Urinary bladder (tissue), 4 donors: Measurements from ENCODE around the gene SGK1. TPM values are rescaled to one million over a fixed set of nuclear protein-coding genes. Genes with fewer than 3 reads are reported as not detected.
"Not testable (repeated sequence)": the region's sequence is repeated elsewhere in the genome, so short reads cannot be mapped to it uniquely, and the experiment has no call there.

ENCODE experiments used
- DNase-seq: peaks from one replicate; pipeline ENCODE4 v3.0.0-alpha.2; 2015; ENCODE audit errors: extremely low spot score
- H3K27ac ChIP-seq: one replicate; pipeline ENCODE4 v1.5.1; 2013; ENCODE audit warnings: low read depth, mild to moderate bottlenecking, moderate library complexity
- H3K36me3 ChIP-seq: one replicate; pipeline ENCODE4 v1.6.1; 2013; ENCODE audit warnings: mild to moderate bottlenecking, moderate library complexity; ENCODE audit not compliant: insufficient read depth
- H3K4me1 ChIP-seq: one replicate; pipeline ENCODE4 v1.6.1; 2013; ENCODE audit warnings: mild to moderate bottlenecking, moderate library complexity; ENCODE audit not compliant: insufficient read depth
- H3K4me3 ChIP-seq: one replicate; pipeline ENCODE4 v1.5.1; 2013; ENCODE audit warnings: low read depth, low read length
- WGBS: extraction: QIAGEN DNeasy Blood & Tissue Kit; methylation state at CpG from one replicate; pipeline ENCODE4 v1.1.7; 2013; 5-methylcytosine and 5-hydroxymethylcytosine counted together
- polyA plus RNA-seq: library from polyadenylated mRNA; stranded (reverse); fragments of 200-250 nt; gene quantifications from one replicate; pipeline ENCODE4 v1.2.3, GENCODE V29; 2013
- total RNA-seq: library from RNA; depleted of rRNA; stranded (reverse); fragments of >200 nt; gene quantifications from one replicate; pipeline ENCODE4 v1.2.3, GENCODE V29; 2014
- donor health status: healthy with polysubstance abuse.
- donor health status: healthy.

Gene SGK1
- total and polyA plus RNA-seq, 2 donors: 44.4 to 51.2 TPM

DNA sequence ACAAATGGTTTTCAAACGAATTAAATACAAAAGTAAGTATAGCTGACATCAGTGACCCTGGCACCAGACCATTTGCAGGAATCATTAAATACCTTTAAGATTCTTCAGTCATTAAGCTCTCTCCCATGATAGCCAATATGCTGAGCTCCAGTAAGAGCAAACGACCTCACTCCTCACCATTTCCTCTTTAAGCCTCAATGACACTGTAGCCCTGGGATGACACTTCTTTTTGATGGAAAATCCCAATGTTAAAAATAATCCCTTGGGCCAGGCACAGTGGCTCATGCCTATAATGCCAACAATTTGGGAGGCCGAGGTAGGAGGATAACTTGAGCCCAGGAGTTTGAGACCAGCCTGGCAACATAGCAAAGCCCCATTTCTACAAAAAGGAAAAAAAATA is 3.3 kb upstream of the SGK1 start:
- DNase-seq: no peak
- Histone ChIP-seq H3K4me1 (no peaks in the 10 kb centered on the region), H3K4me3 (no peak overlapping the region), H3K36me3 (no peaks in the 10 kb centered on the region), H3K27ac (no peak overlapping the region)
- 88% methylated on average over 3 of the region's 3 CpGs for WGBS

DNA sequence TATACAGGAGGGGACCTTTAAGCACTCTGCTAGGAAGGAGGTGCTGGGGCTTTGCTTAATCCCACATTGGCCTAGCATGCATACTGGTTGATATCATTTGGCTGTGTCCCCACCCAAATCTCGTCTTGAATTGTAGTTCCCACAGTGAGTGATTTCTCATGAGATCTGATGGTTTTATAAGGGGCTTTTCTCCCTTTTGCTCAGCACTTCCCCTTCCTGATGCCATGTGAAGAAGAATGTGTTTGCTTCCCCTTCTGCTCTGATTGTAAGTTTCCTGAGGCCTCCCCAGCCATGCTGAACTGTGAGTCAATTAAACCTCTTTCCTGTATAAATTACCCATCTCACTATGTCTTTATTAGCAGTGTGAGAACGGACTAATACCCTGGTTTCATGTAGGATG is 1.8 kb upstream of the SGK1 start:
- H3K4me1 ChIP-seq, H3K27ac ChIP-seq, H3K4me3 ChIP-seq, DNase-seq, H3K36me3 ChIP-seq: not testable (repeated sequence)
- 71% methylated on average over 2 of the region's 2 CpGs for WGBS

- no peak for DNase-seq
- 93% methylated on average over 1 of the region's 1 CpG for WGBS
- no peak overlapping the region for H3K4me3 ChIP-seq
- no peaks in the 10 kb centered on the region for H3K36me3 ChIP-seq
- H3K4me1 ChIP-seq: no peaks in the 10 kb centered on the region
- H3K27ac ChIP-seq: no peak overlapping the region
Measured at GRCh38 chr6:134318974-134319281, 1.0 kb upstream of the SGK1 start.

DNA sequence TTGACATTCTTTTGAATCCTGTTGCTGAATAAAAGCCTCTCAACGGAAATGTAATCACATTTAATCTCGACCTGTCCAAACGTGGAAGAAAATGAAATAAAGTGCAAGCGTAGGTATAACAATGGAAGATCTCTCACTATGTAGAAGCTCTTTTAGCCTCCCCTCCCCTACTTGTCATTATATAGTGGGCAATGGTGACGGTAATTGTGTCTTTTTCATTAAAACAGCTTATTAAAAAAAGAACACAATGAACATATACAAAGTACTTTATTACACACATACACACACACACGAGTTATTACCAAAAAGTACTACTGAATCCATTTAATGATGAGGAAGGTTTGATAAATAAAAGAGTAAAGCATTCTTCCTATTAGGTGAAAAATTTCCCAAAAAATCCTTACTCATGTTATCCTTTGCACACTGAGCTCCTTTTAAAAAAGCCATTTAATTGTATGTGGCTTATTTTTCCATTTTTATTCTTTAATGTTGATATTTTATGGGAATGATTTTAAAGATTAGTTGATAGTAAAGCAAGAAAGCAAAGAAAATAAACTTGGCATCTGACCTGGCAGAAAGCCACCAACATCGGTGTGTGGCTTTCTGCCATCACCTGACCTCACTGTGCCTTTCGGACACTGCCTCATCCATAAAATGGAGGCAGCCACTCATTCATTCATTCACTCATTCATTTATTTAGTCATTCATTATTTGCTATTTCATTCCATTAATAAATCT is 493 bp upstream of the SGK1 start:
- 30% methylated on average over 8 of the region's 8 CpGs for WGBS
- H3K27ac ChIP-seq: no peak overlapping the region
- no peak for DNase-seq
- H3K4me1 ChIP-seq: no peaks in the 10 kb centered on the region
- no peaks in the 10 kb centered on the region for H3K36me3 ChIP-seq
- no peak overlapping the region for H3K4me3 ChIP-seq

DNA sequence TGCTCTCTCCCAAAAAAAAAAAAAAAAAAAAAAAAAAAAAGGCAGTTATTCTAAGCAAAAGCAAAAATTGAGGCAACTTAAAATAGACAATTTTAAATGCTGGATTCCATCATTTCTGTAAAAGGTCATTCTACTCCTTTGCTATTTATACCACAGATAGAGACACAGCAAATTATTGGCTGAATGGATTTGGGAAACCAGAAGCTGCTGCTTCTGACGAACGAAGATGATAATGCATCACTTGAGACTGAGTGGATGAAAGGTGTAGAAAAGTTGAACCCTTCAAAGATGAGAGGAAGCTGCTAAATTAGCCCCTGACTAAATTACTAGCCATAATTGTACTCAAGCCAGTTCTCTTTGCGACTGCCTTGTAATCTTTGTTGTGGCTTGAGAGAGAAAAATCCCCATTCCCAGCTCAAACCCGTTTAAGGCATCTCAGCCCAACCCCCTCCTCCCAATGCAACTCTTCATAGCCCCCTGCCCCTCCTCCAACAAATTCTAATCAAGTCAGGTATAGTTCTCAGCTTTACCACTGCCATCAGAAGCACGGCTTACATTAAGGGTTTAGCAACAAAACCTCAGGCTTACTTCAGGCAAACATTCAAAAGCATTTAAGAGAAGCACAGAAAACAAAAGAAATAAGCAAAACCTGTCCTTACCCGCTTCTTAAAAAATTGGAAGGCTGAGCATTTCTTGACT is 1.0 kb downstream of the SGK1 start:
- no peak for DNase-seq
- no peaks in the 10 kb centered on the region for H3K36me3 ChIP-seq
- WGBS: 55% methylated on average over 6 of the region's 6 CpGs
- no peak overlapping the region for H3K4me3 ChIP-seq
- H3K27ac ChIP-seq: no peak overlapping the region
- H3K4me1 ChIP-seq: no peaks in the 10 kb centered on the region

DNA sequence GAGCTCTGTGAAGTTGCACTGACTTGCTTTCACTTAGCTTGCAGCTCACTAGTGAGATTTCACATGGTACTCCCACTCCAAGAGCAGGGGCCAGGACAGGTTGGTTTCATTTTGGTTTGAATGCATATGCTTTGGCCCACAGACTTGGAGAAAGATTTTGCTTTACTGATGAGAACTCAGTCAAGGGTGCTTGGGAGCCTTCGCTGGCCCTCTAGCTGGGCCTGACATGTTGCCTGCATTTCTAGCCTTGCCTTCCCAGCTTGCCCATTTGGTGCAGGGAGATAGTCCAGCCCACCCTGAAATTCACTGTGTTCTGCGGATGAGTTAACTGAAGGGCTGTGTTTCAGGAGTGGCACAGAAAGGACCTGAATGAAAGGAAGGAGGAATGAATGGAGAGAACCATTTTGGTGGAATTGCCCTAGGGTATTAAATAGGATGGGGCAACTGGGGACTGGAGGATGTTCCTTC is 1.9 kb downstream of the SGK1 start:
- no peaks in the 10 kb centered on the region for H3K36me3 ChIP-seq
- H3K27ac ChIP-seq: no peak overlapping the region
- no peak overlapping the region for H3K4me3 ChIP-seq
- no peaks in the 10 kb centered on the region for H3K4me1 ChIP-seq
- 98% methylated on average over 2 of the region's 2 CpGs for WGBS
- DNase-seq: no peak

- 98% methylated on average over 1 of the region's 1 CpG for WGBS
- no peak overlapping the region for H3K4me3 ChIP-seq
- H3K4me1 ChIP-seq: no peaks in the 10 kb centered on the region
- H3K27ac ChIP-seq: no peak overlapping the region
- no peak for DNase-seq
- H3K36me3 ChIP-seq: no peaks in the 10 kb centered on the region
Measured at GRCh38 chr6:134315189-134315588, 2.7 kb downstream of the SGK1 start.

DNA sequence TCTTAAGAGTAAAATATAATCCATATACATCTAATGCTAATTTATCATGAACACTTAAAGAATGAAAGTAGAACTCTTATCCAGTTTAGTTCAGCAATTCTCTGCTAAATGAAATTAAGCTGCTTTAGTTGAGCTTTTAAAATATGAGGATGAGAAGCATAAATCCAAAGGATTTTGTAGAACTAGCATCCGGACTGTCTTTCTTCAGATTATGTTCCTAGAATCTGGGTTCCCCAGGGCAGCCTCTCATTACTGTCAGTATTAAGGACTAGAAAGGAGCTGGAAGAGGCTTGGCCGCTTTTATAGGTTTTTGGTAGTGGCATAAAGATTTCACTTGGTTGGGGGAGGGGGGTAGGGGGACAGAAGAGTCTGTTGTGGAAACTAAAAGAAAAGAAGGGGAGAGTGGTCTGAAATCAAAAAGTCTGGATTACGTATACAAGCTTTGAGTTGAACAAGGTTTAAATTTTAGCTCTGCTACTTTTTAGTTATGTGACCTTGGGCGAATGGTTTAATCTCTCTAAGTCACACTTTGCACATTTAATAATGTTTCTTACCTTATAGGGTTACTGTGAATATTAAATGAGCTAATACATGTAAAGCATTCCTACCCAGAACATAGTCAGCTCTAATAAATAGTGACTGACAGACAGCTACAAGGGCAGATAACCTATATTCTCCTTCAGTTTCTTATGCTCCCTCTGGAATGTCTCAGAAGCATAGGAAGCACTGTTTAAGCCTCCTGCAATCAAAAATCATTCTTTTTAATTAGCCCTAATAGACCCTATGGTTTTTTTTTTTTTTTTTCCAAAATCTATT is 3.7 kb downstream of the SGK1 start:
- no peak overlapping the region for H3K27ac ChIP-seq
- 89% methylated on average over 4 of the region's 4 CpGs for WGBS
- H3K4me1 ChIP-seq: no peaks in the 10 kb centered on the region
- H3K36me3 ChIP-seq: no peaks in the 10 kb centered on the region
- no peak overlapping the region for H3K4me3 ChIP-seq
- no peak for DNase-seq

- Histone ChIP-seq H3K36me3 (no peaks in the 10 kb centered on the region), H3K4me1 (no peaks in the 10 kb centered on the region), H3K27ac (no peak overlapping the region), H3K4me3 (no peak overlapping the region)
- DNase-seq: no peak
- 81% methylated on average over 7 of the region's 7 CpGs for WGBS
Measured at GRCh38 chr6:134312038-134312660, 5.8 kb downstream of the SGK1 start.

- WGBS: 90% methylated on average over 2 of the region's 2 CpGs
- no peaks in the 10 kb centered on the region for H3K36me3 ChIP-seq
- H3K4me1 ChIP-seq: no peaks in the 10 kb centered on the region
- DNase-seq: no peak
- H3K4me3 ChIP-seq: no peak overlapping the region
- H3K27ac ChIP-seq: no peak overlapping the region
Measured at GRCh38 chr6:134310817-134311216, 7.1 kb downstream of the SGK1 start.

- 84% methylated on average over 5 of the region's 5 CpGs for WGBS
- no peaks in the 10 kb centered on the region for H3K36me3 ChIP-seq
- no peaks in the 10 kb centered on the region for H3K4me1 ChIP-seq
- no peak for DNase-seq
- no peak overlapping the region for H3K4me3 ChIP-seq
- no peak overlapping the region for H3K27ac ChIP-seq
Measured at GRCh38 chr6:134309983-134310605, 7.8 kb downstream of the SGK1 start.

GRCh38 chr6:134309227-134309626 is 8.7 kb downstream of the SGK1 start:
- Histone ChIP-seq H3K36me3 (no peaks in the 10 kb centered on the region), H3K4me3 (no peak overlapping the region), H3K4me1 (no peaks in the 10 kb centered on the region), H3K27ac (no peak overlapping the region)
- WGBS: 78% methylated on average over 3 of the region's 3 CpGs
- no peak for DNase-seq

- DNase-seq: no peak
- Histone ChIP-seq H3K4me1 (no peaks in the 10 kb centered on the region), H3K36me3 (no peaks in the 10 kb centered on the region), H3K27ac (no peak overlapping the region), H3K4me3 (no peak overlapping the region)
- WGBS: 86% methylated on average over 9 of the region's 9 CpGs
Measured at GRCh38 chr6:134308800-134309199, 9.1 kb downstream of the SGK1 start.
